HCT116 (cell line): ENCODE results near the gene SRRD. TPM values are rescaled to one million over a fixed set of nuclear protein-coding genes. Genes with fewer than 3 reads are reported as not detected.

ENCODE experiments used
- ATAC-seq: fragments of 200-7000 bp; cut with Tn5 transposase; 2 replicates; pipeline ENCODE4 v1.9.1; 2020; ENCODE audit warnings: mild to moderate bottlenecking, moderate library complexity
- BruUV-seq: library from RNA; stranded (reverse); fragments of 400-500 nt; replicated peaks from 2 replicates; lab custom pipeline; 2021; lab: Mats Ljungman, UMichigan
- CTCF ChIA-PET: fragments of 300-600 bp; sonication (Branson Sonifier 250); formaldehyde crosslinking; loops from one replicate; lab custom pipeline; 2021; ENCODE audit warnings: antibody characterized with exemption; lab: Charles Lee
- POLR2A ChIA-PET: fragments of 300-600, 350-600 bp; sonication (Branson Sonifier 250); formaldehyde crosslinking; loops from one replicate; lab custom pipeline; 2021; ENCODE audit warnings: antibody characterized with exemption; lab: Charles Lee
- RAD21 ChIA-PET, 2 experiments: fragments of 300-600 bp; sonication (Branson Sonifier 250); formaldehyde crosslinking; loops; one replicate each; lab custom pipeline; 2023; ENCODE audit warnings: low total read pairs in 2 of 2; ENCODE audit not compliant: uncharacterized antibody in 2 of 2, unreplicated experiment in 2 of 2, low non-redundant PET in 1 of 2; lab: Charles Lee
- DNase-seq: peaks from one replicate; pipeline ENCODE4 v3.0.0-alpha.2; 2010; ENCODE audit warnings: low read depth, low spot score
- H2AFZ ChIP-seq: fragments of 200-600 bp; shearing (Covaris generic), sonication (generic); 2 replicates; pipeline ENCODE4 v1.6.1; 2017; ENCODE audit warnings: low read depth, mixed run types, mixed read lengths, antibody characterized with exemption, low read length; ENCODE audit not compliant: poor library complexity, severe bottlenecking
- H3K27ac ChIP-seq: 2 replicates; pipeline ENCODE4 v1.5.1; 2012; ENCODE audit warnings: low read depth, low read length
- H3K27me3 ChIP-seq: fragments of 200-600 bp; sonication (generic); 2 replicates; pipeline ENCODE4 v1.6.1; 2016; ENCODE audit warnings: mixed run types, low read length, mixed read lengths; ENCODE audit not compliant: insufficient read depth
- H3K36me3 ChIP-seq, 2 experiments: fragments of 200-500 bp in 1 of 2; fragments of 200-600 bp in 1 of 2; sonication (Bioruptor generic) in 1 of 2; sonication (generic) in 1 of 2; 2 replicates each; pipeline versions ENCODE4 v1.5.1 to v1.6.1; 2014 to 2016; ENCODE audit warnings: low read length in 2 of 2, inconsistent platforms in 1 of 2, mixed read lengths in 1 of 2, mixed run types in 1 of 2; ENCODE audit not compliant: insufficient read depth in 2 of 2, control insufficient read depth in 1 of 2
- H3K4me1 ChIP-seq, 2 experiments: fragments of 200-600 bp in 1 of 2; sonication (generic) in 1 of 2; 2 replicates each; pipeline versions ENCODE4 v1.5.1 to v1.6.1; 2012 to 2017; ENCODE audit warnings: low read length in 2 of 2, inconsistent platforms in 1 of 2, mild to moderate bottlenecking in 1 of 2, mixed read lengths in 1 of 2, mixed run types in 1 of 2, moderate library complexity in 1 of 2; ENCODE audit not compliant: insufficient read depth in 2 of 2, control insufficient read depth in 1 of 2
- H3K4me2 ChIP-seq: fragments of 200-600 bp; sonication (generic); 2 replicates; pipeline ENCODE4 v1.6.1; 2017; ENCODE audit warnings: mixed run types, low read length, mixed read lengths
- H3K4me3 ChIP-seq, 2 experiments: fragments of 200-600 bp in 1 of 2; sonication (generic) in 1 of 2; replicated peaks in 1 of 2; 2 replicates each; pipeline ENCODE4 v1.5.1; 2011 to 2016; ENCODE audit warnings: low read length in 2 of 2, control low read depth in 1 of 2, low read depth in 1 of 2, mild to moderate bottlenecking in 1 of 2, mixed read lengths in 1 of 2, mixed run types in 1 of 2
- H3K79me2 ChIP-seq: fragments of 200-600 bp; sonication (generic); 2 replicates; pipeline ENCODE4 v1.6.1; 2017; ENCODE audit warnings: mild to moderate bottlenecking, mixed run types, low read length, moderate library complexity, mixed read lengths; ENCODE audit not compliant: insufficient read depth
- H3K9ac ChIP-seq: fragments of 200-600 bp; sonication (generic); 2 replicates; pipeline ENCODE4 v1.6.1; 2016; ENCODE audit warnings: low read length, mixed read lengths
- H3K9me2 ChIP-seq: fragments of 200-600 bp; sonication (generic), shearing (Covaris generic); 2 replicates; pipeline ENCODE4 v1.6.1; 2017; ENCODE audit warnings: mixed run types, mild to moderate bottlenecking, moderate library complexity; ENCODE audit not compliant: insufficient read depth
- H3K9me3 ChIP-seq, 2 experiments: fragments of 200-500 bp in 1 of 2; fragments of 200-600 bp in 1 of 2; sonication (Bioruptor generic) in 1 of 2; sonication (generic) in 1 of 2; 2 replicates each; pipeline ENCODE4 v1.6.1; 2014 to 2017; ENCODE audit warnings: low read length in 2 of 2, mixed read lengths in 2 of 2, inconsistent platforms in 1 of 2, low read depth in 1 of 2, mild to moderate bottlenecking in 1 of 2, mixed run types in 1 of 2, moderate library complexity in 1 of 2; ENCODE audit not compliant: control insufficient read depth in 1 of 2, insufficient read depth in 1 of 2
- H4K20me1 ChIP-seq: fragments of 200-600 bp; sonication (generic), shearing (Covaris generic); 2 replicates; pipeline ENCODE4 v1.6.1; 2017; ENCODE audit warnings: mixed run types, mild to moderate bottlenecking, moderate library complexity; ENCODE audit not compliant: insufficient read depth
- CEBPB ChIP-seq: IDR thresholded peaks from 2 replicates; pipeline ENCODE4 v1.6.1; 2012; ENCODE audit warnings: low read depth
- CTCF ChIP-seq, 3 experiments: fragments of 200-600 bp in 1 of 3; sonication (generic) in 1 of 3; IDR thresholded peaks in 2 of 3; conservative IDR thresholded peaks in 1 of 3; 2 replicates each; pipeline ENCODE4 v1.5.1; 2012 to 2017; ENCODE audit warnings: low read depth in 2 of 3, low read length in 2 of 3, antibody characterized with exemption in 1 of 3, borderline replicate concordance in 1 of 3, control low read depth in 1 of 3, mild to moderate bottlenecking in 1 of 3, mixed read lengths in 1 of 3, mixed run types in 1 of 3, moderate library complexity in 1 of 3; ENCODE audit not compliant: insufficient read depth in 1 of 3
- EGR1 ChIP-seq: IDR thresholded peaks from 2 replicates; pipeline ENCODE4 v1.6.1; 2012; ENCODE audit warnings: low read depth
- ELF1 ChIP-seq: IDR thresholded peaks from 2 replicates; pipeline ENCODE4 v1.6.1; 2012; ENCODE audit warnings: low read depth, borderline replicate concordance
- EZH2 ChIP-seq: fragments of 200-600 bp; sonication (generic); IDR thresholded peaks from 2 replicates; pipeline ENCODE4 v1.6.1; 2017; ENCODE audit warnings: antibody characterized with exemption, mixed run types
- EZH2phosphoT487 ChIP-seq: fragments of 200-600 bp; IDR thresholded peaks from 2 replicates; pipeline ENCODE4 v1.6.1; 2018; ENCODE audit warnings: antibody characterized with exemption, borderline replicate concordance
- MAX ChIP-seq: IDR thresholded peaks from 2 replicates; pipeline ENCODE4 v1.6.1; 2012
- POLR2AphosphoS5 ChIP-seq: IDR thresholded peaks from 2 replicates; pipeline ENCODE4 v1.6.1; 2011; ENCODE audit warnings: mild to moderate bottlenecking, low read depth, low read length, moderate library complexity
- RAD21 ChIP-seq: IDR thresholded peaks from 2 replicates; pipeline ENCODE4 v1.6.1; 2012; ENCODE audit warnings: low read depth, mild to moderate bottlenecking
- SIN3A ChIP-seq: IDR thresholded peaks from 2 replicates; pipeline ENCODE4 v1.6.1; 2012; ENCODE audit warnings: low read depth
- SP1 ChIP-seq: IDR thresholded peaks from 2 replicates; pipeline ENCODE4 v1.6.1; 2012; ENCODE audit warnings: low read depth
- SRF ChIP-seq: IDR thresholded peaks from 2 replicates; pipeline ENCODE4 v1.6.1; 2012; ENCODE audit warnings: low read depth
- TCF7L2 ChIP-seq: IDR thresholded peaks from 2 replicates; pipeline ENCODE4 v1.7.0; 2011; ENCODE audit warnings: borderline replicate concordance, inconsistent platforms; ENCODE audit not compliant: insufficient read depth, insufficient read length; ENCODE audit errors: extremely low read depth
- ZBTB33 ChIP-seq: IDR thresholded peaks from 2 replicates; pipeline ENCODE4 v1.6.1; 2011; ENCODE audit warnings: mild to moderate bottlenecking, low read length, moderate library complexity; ENCODE audit not compliant: insufficient replicate concordance; ENCODE audit errors: extremely low read depth
- ZNF274 ChIP-seq: fragments of 200-500 bp; sonication (Bioruptor generic); IDR thresholded peaks from 2 replicates; pipeline ENCODE4 v1.6.1; 2014; ENCODE audit warnings: mild to moderate bottlenecking, low read depth, low read length, inconsistent platforms
- intact Hi-C: fragments of 100-400 bp; cut with micrococcal nuclease; formaldehyde crosslinking; loops from 2 replicates; pipeline ENCODE4 v1.10.0; 2022
- total RNA-seq: library from RNA; stranded (reverse); gene quantifications from one replicate; pipeline ENCODE4 v1.2.1, GENCODE V29; 2021; ENCODE audit not compliant: unreplicated experiment

Gene SRRD
- total RNA-seq, 1 experiment from 2014 or later = 30.4 TPM

GRCh38 chr22:26515931-26516330 lies 32.3 kb downstream of the SRRD start:
- H3K27ac ChIP-seq = no peak overlapping the region
- no peak overlapping the region for H3K4me2 ChIP-seq
- POLR2A ChIA-PET = no interaction called here
- TF ChIP-seq ELF1 (no peak), ZNF274 (no peak), SIN3A (no peak), TCF7L2 (no peak), SP1 (no peak), POLR2AphosphoS5 (no peak), CEBPB (no peak), CTCF (IDR thresholded peaks at IDR 0.05 in 2 of 3, conservative IDR thresholded peaks at IDR 0.05 in 1 of 3; ENCODE audit: borderline replicate concordance in 1 of 3, insufficient read depth in 1 of 3, low read depth in 2 of 3, low read length in 2 of 3) (no peak), RAD21 (no peak), MAX (no peak), EGR1 (no peak), EZH2 (no peak), EZH2phosphoT487 (no peak), SRF (no peak), ZBTB33 (no peak)
- TF ChIP-seq, all 23 proteins: peak for 0
- no peak overlapping the region for H3K4me3 ChIP-seq
- H3K79me2 ChIP-seq = peaks cover 32% of the 10 kb centered on the region
- H3K9me3 ChIP-seq = no peaks in the 10 kb centered on the region
- H2AFZ ChIP-seq = no peak overlapping the region
- no peak overlapping the region for H3K9ac ChIP-seq
- ATAC-seq = no peak
- intact Hi-C loops = no loop called here
- H3K36me3 ChIP-seq = no peaks in the 10 kb centered on the region; a peak in 1 of 4 replicates
- no TSS peak for BruUV-seq
- H4K20me1 ChIP-seq = no peaks in the 10 kb centered on the region
- CTCF ChIA-PET = no interaction called here
- RAD21 ChIA-PET = no interaction called here
- H3K9me2 ChIP-seq = no peaks in the 10 kb centered on the region
- H3K4me1 ChIP-seq = peaks cover 13 to 14% of the 10 kb centered on the region in 2 experiments; a peak in 3 of 4 replicates
- no peak for DNase-seq
- no peaks in the 10 kb centered on the region for H3K27me3 ChIP-seq
